IPS DF 4.7 (cell line): Measurements from ENCODE around the gene PTPRN2.
"Not testable (repeated sequence)": the region's sequence is repeated elsewhere in the genome, so short reads cannot be mapped to it uniquely, and the experiment has no call there.

Experiments
- DNase-seq: peaks from one replicate; pipeline ENCODE4 v3.0.0-alpha.2; 2013; ENCODE audit warnings: low spot score; ENCODE audit errors: extremely low read depth

PTPRN2 gene

GRCh38 chr7:158550886-158551452, 36.7 kb downstream of the PTPRN2 start:
- no peak for DNase-seq

- no peak for DNase-seq
These were observed 37.3 kb downstream of the PTPRN2 start for GRCh38 chr7:158550394-158550700.

GRCh38 chr7:158549616-158550393, 37.8 kb downstream of the PTPRN2 start:
- DNase-seq, result no peak

- no peak for DNase-seq
These were observed 38.4 kb downstream of the PTPRN2 start for GRCh38 chr7:158549176-158549615.

GRCh38 chr7:158548726-158549125, 38.9 kb downstream of the PTPRN2 start:
- DNase-seq, result no peak

GRCh38 chr7:158547817-158548216, 39.8 kb downstream of the PTPRN2 start:
- no peak for DNase-seq

- DNase-seq, result no peak
These were observed 41.0 kb downstream of the PTPRN2 start for GRCh38 chr7:158546626-158547025.

GRCh38 chr7:158546214-158546613, 41.4 kb downstream of the PTPRN2 start:
- DNase-seq, result no peak

- no peak for DNase-seq
These were observed 42.9 kb downstream of the PTPRN2 start for GRCh38 chr7:158544708-158545107.

- DNase-seq, result no peak
These were observed 43.8 kb downstream of the PTPRN2 start for GRCh38 chr7:158543840-158544239.

- DNase-seq, result no peak
These were observed 44.7 kb downstream of the PTPRN2 start for GRCh38 chr7:158542651-158543566.

GRCh38 chr7:158541346-158542010, 46.1 kb downstream of the PTPRN2 start:
- DNase-seq, result no peak

GRCh38 chr7:158539711-158540146, 47.9 kb downstream of the PTPRN2 start:
- no peak for DNase-seq

- no peak for DNase-seq
These were observed 49.3 kb downstream of the PTPRN2 start for GRCh38 chr7:158538156-158538946.

- DNase-seq, result no peak
These were observed 50.1 kb downstream of the PTPRN2 start for GRCh38 chr7:158537516-158537882.

- DNase-seq, result no peak
These were observed 50.6 kb downstream of the PTPRN2 start for GRCh38 chr7:158536871-158537515.

GRCh38 chr7:158535079-158535478, 52.5 kb downstream of the PTPRN2 start:
- DNase-seq, result no peak

GRCh38 chr7:158534598-158534997, 53.0 kb downstream of the PTPRN2 start:
- no peak for DNase-seq

- DNase-seq, result not testable (repeated sequence)
These were observed 53.5 kb downstream of the PTPRN2 start for GRCh38 chr7:158534134-158534515.

GRCh38 chr7:158533386-158534133, 54.1 kb downstream of the PTPRN2 start:
- no peak for DNase-seq
